Vein endothelial cell (primary cell): ENCODE data around the gene ACSBG1. TPM values are rescaled to one million over a fixed set of nuclear protein-coding genes. Genes with fewer than 3 reads are reported as not detected.

Experiments
- total RNA-seq: library from RNA; depleted of rRNA; stranded (reverse); fragments of >200 nt; gene quantifications from 2 replicates; pipeline ENCODE4 v1.2.3, GENCODE V29; 2012

ACSBG1 gene
- under 0.01 TPM in 1 of 2 replicates, not detected in the other for total RNA-seq

GRCh38 chr15:78234515-78235040 lies at the start of gene ACSBG1:
Gene ACSBG1, minus strand, starts transcription at chr15:78234565. Its CDS starts 64 bp downstream, at chr15:78234501.

GRCh38 chr15:78264304-78265136 lies 30.2 kb upstream of the ACSBG1 start, which contains the start of gene DNAJA4:
Gene DNAJA4, plus strand, starts transcription at chr15:78264562. Its CDS starts 202 bp downstream, at chr15:78264764.

GRCh38 chr15:78149068-78149804 lies 85.1 kb downstream of the ACSBG1 start, which contains the start of gene IDH3A:
Gene IDH3A, plus strand, starts transcription at chr15:78149362. Its CDS starts 42 bp downstream, at chr15:78149404.

GRCh38 chr15:78131295-78132061 lies 102.9 kb downstream of the ACSBG1 start, which contains the start of gene CIB2:
Gene CIB2, minus strand, starts transcription at chr15:78131445. Its CDS starts 230 bp downstream, at chr15:78131215.

Other genes starting within 250 kb of the ACSBG1 start
- 33.3 and 34.1 TPM in 2 replicates for gene TBC1D2B, start 156.9 kb downstream of the ACSBG1 start, total RNA-seq
- not detected in 2 replicates for gene SH2D7, start 142.0 kb downstream of the ACSBG1 start, total RNA-seq
- gene CIB2, start 103.1 kb downstream of the ACSBG1 start, total RNA-seq: 1.2 and 2.9 TPM in 2 replicates
- gene IDH3A, start 85.2 kb downstream of the ACSBG1 start, total RNA-seq: 23.8 and 54.4 TPM in 2 replicates
- 3.6 and 3.7 TPM in 2 replicates for gene DNAJA4, start 30.0 kb upstream of the ACSBG1 start, total RNA-seq
- gene SKIC8, start 65.0 kb upstream of the ACSBG1 start, total RNA-seq: 58.1 and 63.0 TPM in 2 replicates
- not detected in 2 replicates for gene CRABP1, start 105.8 kb upstream of the ACSBG1 start, total RNA-seq
- gene IREB2, start 203.7 kb upstream of the ACSBG1 start, total RNA-seq: 45.3 and 76.4 TPM in 2 replicates